SW480 (cell line): ENCODE data around the gene ZNF385B.
"Not testable (repeated sequence)": the region's sequence is repeated elsewhere in the genome, so short reads cannot be mapped to it uniquely, and the experiment has no call there.

Source experiments
- DNase-seq: peaks from one replicate; pipeline ENCODE4 v3.0.0-alpha.2; 2016; ENCODE audit warnings: low spot score

ZNF385B gene

DNA sequence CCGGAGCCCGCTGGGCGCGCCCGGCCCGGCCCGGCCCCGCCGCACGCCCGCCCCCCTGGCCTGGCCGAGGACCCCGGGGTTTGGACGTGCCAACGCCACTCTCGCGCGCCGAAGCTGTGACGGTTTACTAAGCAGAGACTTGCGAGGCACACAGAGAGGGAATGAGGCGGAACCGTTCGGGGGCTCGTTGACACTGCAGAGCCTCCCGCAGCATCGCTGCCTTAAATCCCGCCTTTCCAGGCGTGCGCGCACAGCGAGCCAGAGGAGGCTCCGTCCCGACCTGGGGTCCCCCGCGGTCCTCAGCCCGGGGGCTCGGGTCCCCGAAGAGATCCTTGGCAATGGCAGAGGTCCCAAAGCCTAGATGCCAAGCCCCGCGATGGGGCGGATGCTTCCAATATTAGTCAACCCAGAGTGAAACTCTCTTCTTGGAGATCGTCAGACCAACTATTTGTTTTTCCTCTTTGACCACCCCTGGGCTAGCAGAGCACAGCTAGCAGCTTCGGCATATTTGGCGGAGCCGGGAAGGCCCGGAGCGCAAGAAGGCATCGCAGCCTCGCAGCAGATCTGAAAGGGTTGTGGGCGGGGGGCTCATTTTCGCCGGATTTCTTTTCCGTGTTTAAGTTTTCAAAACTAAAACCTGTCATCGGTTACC lies at the start of gene ZNF385B:
Gene ZNF385B, minus strand, starts transcription at position 197 of the 652 bp plus-strand sequence.
- DNase-seq = no peak

DNA sequence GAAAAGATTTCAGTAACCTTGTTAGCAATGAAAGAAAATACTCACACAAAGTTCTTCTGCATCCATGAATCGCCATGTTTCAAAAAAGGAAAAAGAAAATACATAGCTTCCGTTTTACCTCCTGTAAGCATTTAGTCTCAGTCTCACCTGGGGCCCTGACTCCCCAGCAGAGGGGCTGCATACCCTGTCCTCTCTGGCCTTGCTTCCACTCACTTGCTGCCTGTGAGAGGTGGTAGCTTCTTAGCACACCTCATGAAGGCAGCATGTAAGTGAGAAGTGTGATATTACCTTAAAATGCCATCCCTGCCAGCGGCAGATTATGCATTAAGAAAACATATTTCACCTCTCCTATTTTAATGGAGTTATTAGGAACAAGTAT lies 49.3 kb upstream of the ZNF385B start:
- no peak for DNase-seq

DNA sequence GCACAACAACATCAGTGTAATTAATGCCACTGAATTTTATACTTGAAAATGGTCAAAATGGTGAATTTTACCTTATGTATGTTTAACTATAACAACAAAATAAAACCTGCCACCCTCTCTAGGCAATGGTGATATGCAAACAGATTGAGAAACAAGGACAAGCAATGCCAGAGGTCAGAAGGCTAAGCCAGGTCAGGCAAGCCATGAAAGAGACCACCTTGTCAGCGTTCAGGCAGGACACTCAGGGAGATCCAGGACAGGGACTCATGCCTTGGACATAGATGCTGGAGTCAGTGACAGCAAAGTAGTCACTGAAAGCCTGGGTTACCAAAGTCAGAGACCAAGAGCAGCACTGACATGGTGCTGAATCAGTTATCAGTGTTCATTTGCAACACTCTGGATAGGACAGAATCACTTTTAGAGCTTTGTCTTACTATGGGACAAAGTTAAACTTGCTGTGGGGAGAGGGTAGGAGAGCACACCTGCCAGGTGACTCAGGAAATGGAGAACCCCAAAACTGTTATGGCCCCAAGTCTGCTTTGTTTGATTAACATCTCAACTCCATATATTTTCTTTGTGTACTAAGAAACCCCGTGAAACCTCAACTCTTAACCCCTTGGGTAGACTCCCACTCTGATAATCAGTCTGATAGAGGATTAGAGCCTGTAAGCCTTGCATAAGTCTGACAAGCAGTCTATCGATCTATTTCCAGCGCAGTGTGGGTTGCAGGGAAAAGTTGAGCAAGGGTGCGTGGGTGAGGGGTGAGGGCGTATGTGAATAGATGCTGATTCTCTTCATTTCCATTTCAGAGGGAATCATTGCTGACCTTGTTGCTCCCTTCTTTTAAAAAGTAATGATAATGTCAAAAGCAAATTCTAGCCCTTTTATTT lies 48.7 kb upstream of the ZNF385B start:
- no peak for DNase-seq

DNA sequence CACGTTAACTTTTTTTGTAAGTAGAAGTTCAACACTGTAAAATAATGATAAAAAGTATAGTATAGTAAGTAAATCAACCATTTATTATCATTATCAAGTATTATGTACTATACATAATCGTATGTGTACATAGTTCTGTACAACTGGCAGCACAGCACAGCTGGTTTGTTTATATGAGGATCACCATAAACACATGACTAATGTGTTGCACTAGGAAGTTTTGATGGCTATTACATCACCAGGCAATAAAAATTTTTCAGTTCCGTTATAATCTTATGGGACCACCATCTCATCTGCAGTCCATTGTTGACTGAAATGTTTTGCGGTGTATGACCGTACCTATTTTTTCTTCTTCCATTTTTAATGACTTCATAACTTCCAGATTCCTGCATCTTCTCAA lies 39.2 kb upstream of the ZNF385B start:
- peak; percentile 6 for DNase-seq

DNA sequence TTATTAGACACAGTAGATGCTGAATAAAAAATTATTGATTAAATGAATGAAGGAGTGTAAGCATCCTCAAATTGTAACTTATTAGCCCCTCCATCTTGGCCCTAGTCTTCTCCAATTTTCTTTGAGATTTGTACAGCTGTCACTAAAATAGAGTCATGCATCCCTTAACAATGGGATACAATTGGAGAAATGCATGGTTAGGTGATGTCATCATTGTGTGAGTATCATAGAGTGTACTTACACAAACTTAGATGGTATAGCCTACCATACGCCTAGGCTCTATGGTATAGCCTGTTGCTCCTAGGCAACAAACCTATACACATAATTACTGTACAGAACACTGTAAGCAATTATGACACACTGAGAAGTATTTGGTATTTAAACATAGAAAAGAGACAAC lies 38.3 kb upstream of the ZNF385B start:
- no peak for DNase-seq

DNA sequence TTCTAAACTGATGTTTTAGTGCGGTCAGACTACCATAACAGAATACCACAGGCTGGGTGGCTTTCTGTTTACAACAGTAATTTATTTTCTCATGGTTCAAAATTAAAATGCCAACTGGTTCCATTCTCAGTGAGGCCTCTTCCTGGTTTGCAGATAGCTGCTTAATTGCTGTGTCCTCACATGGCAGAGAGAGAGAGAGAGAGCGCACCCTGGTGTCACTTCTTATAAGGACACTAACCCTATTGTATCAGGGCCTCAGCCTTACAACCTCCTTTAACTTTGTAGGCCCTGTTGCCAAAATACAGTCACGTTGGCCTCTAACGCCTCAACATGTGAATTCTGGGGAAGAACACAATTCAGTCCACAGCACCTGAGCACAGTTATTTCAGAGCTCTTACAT lies 37.5 kb upstream of the ZNF385B start:
- DNase-seq = peak; percentile 29

DNA sequence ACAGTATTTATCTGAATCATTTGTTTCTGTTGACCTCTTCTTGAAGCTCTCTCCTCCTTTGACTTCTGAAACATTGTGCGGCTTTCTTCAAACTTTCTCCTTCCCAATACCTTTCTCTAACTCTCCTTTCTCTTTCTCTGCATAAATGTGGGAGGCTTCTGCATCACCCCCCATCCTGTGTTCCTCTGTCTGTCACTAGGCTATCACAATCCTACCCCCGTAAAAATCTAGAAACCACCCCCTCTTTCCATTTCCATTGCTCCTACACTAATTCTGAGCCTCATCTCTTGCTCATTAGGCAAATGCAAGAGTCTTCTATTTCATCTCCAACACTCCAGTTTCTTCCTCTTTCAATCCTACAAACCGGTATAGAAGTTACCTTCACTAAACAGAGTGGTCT lies 32.2 kb upstream of the ZNF385B start:
- no peak for DNase-seq

DNA sequence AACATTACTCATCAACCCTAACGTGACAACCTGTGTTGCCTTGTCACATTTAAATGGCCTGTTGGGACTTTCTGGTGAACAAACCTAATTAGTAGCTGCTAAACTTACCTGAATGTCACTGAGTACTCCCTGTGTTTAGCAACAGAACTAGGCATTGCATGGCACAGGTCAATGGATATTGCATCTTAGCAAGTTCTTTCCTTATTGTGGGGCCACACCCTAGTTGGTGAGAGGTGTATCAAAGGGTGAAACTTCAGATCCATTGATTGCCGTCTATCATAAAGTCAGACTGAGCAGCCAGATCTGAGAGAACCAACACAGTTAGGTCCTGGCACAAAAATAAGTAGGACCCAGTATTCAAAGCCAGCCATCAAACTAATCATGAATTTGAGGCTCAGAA lies 29.8 kb upstream of the ZNF385B start:
- DNase-seq = no peak

DNA sequence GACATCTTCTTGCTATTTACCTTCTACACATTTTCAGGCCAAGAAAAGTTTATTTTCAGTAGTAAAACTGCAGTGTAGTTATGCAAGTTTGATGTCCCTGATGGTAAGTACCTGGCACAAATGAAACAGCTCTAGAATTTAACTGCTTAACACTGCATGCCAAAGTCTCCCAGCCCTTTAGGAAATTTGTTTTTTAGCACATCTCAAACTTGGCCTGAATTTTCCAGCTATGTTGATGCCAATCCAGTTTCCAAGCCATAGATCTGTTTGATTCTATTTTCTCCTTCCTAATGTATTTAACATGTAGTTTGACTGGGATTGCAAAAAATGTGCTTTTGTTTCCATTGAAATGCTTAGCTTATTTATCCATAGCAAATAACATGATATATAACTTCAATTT lies 29.3 kb upstream of the ZNF385B start:
- DNase-seq = no peak

DNA sequence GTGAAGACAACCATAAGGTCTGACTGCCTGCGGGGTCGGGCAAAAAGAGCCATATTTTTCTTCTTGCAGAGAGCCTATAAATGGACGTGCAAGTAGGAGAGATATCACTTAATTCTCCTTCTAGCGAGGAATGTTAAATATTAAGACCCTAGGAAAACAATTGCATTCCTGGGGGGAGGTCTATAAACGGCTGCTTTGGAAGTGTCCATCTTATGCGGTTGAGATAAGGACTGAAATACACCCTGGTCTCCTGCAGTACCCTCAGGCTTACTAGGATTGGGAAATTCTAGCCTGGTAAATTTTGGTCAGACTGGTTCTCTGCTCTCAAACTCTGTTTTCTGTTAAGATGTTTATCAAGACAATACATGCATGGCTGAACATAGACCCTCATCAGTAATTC lies 27.2 kb upstream of the ZNF385B start:
- DNase-seq = not testable (repeated sequence)

DNA sequence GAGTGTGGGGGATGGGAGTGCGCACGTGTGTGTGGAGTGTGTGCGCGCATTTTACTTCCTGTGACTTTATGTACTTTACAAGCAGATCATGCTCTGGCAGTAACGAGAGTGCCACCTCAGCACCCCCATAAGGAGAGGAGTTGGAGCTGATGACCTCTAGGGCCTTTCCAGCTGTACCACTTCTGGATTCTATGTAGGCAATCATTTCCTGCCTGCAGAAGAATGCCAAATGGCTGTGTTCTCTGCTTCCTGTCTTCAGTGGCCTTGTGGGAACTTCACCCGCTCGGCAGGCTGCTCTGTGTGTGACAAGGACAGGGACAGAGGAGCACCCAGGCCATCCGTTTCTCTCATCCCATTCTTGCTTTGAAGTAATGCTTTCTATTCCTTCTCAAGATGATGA lies 22.8 kb upstream of the ZNF385B start:
- no peak for DNase-seq

DNA sequence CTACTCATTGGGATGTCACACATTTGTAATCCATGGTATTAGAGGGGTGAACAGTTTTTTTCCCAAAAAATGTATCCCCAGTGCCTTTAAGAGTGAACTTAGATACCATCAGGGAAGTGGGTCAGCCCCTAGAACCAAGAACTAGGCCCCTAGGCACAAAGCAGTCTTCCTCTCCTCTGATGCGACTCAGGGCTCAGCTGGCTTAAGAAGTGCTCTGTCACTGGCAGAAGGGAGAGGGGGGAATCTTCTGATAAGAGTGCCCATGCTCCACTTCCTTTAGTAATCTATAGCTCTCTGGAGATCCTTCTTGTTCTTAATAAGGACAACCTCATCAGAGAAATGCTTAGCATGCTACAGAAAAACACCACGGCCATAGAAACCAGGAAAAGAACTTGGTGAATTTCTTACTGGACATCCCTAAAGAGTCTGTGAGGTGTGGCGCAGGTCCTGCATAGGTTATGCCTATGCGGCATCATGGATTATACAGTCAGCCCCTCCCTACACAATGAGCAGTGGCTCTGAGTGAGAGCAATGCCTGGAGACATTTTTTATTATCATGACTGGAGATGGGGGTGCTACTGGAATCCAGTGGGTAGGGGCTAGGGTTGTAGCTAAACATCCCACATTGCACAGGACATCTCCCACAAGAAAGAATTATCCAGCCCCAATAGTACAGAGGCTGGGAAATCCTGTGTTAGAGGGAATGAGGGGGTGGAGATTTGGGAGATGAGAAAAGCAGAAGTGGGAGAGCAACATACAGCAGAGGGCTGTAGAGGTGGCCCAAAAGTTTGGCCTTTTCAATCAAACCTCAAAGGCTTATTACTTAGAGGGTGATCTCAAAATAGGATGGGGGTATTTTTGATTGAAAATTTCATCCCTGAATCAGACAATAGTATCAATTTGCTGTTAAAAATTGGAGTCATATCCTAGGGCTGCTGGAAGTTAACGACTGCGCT lies 21.7 kb upstream of the ZNF385B start:
- DNase-seq = no peak

DNA sequence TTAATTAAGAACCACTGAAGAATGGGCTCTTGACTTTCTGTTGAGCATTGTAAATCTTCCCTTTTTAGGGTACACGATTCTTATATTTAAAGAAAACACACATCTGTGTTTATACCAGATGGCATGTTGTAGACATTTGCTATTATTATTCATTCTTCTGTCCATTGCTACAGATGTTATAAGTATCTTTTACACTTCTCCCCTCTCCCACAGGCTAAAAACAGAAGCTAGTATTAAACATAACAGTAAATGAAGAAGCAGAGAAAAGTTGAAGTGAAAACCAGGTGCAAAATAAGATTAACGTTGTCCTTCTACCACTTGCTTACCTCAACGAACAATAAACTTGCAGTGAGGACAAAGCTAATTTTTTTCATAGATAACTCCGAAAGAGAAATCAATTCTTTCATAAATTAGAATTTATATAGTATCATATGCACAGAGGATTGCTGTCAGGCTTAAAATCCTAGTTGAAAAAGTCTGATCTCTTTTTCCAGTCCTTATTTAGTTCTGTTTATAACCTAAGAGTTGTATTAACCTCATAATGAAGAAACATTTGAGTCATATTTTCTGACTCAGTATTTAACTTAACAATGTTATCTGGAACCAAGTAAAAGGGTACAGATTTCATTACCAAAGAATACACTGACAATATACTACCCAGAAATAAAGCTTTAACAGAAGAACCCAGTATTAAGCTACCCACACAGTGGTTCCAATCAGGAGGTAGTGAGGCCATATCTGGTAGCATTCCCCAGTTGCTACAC lies 16.4 kb upstream of the ZNF385B start:
- no peak for DNase-seq

DNA sequence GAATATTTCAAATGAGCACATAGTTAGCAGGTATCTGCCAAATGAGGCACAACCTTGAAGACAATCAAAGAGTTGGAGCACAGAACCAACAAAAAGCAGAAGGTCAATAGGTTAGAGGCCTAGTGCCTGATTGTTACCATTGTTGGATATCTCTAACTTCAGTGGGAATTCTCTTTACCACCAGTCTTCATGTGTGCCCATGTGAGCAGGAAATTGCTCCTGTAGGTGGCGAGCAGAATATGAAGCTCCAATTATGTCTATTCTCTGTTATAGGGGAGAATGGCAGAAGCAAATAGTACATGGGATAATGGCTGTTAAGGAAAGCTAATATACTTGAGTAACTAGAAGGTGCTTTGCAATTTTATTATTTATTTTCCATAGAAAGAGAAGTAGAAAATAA lies 14.9 kb upstream of the ZNF385B start:
- peak; percentile 6 for DNase-seq

DNA sequence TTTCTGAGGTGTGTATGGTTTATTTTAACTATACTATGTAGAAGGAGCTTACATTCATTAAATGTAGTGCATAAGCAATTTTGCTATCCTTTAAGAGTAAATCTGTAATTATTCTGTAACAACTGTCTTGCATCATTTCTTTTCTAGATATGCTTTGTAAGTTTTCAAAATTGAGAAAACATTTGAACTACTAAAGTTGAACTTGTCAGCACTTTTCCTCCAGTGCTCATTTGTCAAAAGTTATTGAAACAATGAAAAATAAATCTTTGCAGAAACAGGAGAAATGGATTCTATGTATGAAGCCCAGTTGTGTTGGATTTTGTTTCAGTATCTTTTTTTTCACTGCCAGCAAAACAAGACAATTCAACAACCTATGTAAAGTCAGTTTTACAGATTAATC lies 14.5 kb upstream of the ZNF385B start:
- no peak for DNase-seq

DNA sequence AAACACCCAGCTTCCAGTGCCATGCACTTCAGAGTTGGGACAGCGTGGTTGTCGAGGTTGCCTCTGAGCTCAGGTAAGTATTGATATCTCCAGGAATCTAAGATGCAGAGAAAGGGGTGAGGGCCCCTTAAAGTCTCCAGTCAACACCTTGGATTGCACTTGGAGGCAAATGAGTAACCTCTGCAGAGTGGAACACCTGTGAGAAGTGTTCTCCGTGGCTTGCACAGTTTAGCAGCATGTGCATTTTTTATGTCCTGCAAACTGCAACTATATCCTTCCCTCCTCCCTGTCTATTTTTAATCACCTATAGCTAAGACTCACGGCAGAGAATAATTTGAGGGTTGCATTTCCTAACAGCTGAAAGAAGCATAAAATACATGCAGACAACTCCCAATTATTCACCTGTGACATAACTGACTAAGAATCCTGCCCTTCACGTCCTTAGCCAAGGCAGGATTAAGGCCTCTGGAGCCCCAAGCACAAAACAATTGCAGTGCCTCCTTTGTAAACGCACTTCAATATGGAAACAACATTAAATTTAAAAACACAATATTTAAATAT lies 1.6 kb upstream of the ZNF385B start:
- no peak for DNase-seq

DNA sequence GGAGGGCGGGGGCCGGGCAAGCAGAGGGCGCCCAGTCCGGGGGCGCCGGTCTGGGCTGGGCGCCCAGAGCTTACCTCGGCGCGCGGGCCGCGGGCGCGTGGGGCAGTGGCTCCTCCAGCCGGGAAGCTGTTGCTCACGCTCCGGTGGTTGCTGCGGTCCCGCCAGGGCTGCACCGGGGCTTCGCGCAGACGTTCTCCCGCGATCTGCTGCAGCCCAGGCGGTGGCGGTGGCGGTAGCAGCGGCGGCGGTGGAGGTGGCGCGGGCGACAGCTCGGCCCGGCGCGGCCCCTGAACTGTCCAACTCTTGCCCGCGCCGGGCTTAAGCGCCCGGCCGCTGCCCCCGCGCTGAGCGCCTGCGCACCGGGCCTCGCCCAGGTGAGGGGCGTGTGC lies 391 bp downstream of the ZNF385B start:
- no peak for DNase-seq

DNA sequence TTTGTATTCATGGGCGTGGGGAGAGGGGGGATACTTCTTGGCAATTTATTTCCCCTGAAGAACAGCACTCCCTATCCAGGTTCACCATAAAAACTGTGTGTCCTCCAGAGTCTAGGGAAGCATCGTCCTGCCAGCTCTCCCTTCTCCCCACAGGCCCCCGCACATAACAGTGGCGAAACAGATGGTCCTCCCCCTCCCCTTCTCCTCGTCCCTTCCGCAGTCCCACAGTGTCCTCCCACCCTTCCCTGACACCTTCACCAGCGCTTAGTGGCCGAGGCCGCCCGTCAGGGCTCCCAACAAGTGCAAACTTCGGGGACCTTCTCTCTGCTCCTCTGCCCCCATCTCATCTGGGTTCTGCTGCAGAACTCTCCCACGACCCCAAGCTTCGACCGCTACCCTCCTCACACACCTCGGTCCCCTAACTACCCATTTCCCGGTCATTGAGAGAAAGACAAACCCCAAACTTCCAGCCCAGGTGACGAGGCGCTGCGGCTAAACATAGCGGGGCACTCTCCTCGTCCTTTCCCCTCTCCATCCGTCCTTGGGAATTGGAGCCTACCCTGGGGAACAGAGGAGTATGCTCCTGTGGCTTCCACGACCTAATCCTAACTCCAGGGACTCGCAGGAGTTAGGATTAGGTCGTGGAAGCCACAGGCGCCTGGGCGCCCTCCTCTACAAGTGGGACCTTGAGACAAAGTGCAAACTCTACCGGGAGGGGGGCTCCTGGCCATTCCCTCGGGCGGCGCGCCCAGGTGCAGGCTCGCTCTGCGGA lies 971 bp downstream of the ZNF385B start:
- no peak for DNase-seq

DNA sequence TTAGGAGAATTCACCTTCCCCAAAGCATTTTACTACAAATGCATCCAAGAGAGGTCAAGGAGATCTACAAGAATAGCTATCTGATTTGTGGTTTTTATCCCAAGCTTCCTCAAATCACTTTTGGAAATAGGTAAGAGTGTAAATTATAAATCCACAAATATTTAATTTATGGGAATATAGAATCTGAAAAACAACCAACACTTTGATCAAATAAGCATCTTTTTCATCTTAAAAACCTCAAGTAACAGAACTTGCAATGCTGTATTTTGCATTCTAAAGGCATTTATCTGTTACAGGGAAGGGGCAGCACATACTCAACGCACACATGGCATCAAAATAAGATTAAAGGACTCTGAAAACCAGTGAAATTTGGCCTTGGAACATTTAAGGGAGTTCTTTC lies 1.9 kb downstream of the ZNF385B start:
- no peak for DNase-seq

DNA sequence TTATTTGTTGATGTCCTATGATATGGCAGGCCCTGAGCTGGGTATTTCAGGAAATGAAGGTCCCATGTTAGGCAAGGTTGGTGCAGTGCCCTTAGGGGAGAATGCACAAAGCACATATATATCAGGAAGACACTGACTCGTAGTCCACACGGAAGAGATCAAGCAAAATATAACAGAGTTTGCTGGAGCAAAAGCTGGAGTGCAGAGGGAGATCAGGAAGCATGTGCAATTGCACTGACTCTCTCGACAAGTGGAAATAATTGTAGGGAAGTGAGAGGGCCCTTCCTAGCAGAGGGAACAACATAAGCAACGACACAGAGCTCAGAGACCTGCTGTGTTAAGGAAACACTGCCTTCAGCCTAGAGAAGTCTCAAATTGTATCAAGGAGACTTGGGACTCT lies 4.2 kb downstream of the ZNF385B start:
- no peak for DNase-seq

DNA sequence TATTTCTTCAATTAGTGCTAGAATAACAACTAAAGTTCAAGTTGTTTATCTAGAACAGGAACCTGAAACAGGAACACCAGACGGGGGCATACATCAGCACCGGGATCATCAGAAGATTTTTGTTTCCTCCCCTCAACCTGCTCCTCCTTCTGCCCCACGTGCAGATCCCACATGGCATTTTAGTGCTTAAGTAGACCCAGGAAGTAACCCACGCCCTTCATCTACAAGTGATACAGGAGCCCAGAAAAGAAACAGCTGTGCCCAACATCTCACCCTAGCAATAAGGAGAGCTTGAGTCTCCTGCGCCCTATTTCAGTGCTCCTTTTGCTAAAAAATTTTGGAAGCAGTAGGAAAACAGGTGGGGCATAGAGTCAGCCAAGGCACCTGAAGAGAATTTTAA lies 5.2 kb downstream of the ZNF385B start:
- DNase-seq = no peak
